Fibroblast of lung (primary cell): ENCODE results near the gene PLTP. TPM values are rescaled to one million over a fixed set of nuclear protein-coding genes. Genes with fewer than 3 reads are reported as not detected.

Experiments
- DNase-seq, 2 donors: peaks; one replicate each; pipeline versions ENCODE4 v3.0.0 to v3.0.0-alpha.2; 2010; ENCODE audit warnings: low read depth in 2 of 2
- H2AFZ ChIP-seq: 2 replicates; pipeline ENCODE4 v1.5.1; 2012; ENCODE audit warnings: low read length, control low read depth, inconsistent platforms
- H3K27ac ChIP-seq: 2 replicates; pipeline ENCODE4 v1.5.1; 2011; ENCODE audit warnings: low read length, control low read depth; ENCODE audit not compliant: insufficient read depth
- H3K27me3 ChIP-seq: 2 replicates; pipeline ENCODE4 v1.5.1; 2011; ENCODE audit warnings: mild to moderate bottlenecking, low read length; ENCODE audit not compliant: control insufficient read depth, insufficient read depth
- H3K36me3 ChIP-seq: 2 replicates; pipeline ENCODE4 v1.5.1; 2011; ENCODE audit warnings: low read length; ENCODE audit not compliant: control insufficient read depth, insufficient read depth
- H3K4me1 ChIP-seq: 2 replicates; pipeline ENCODE4 v1.5.1; 2011; ENCODE audit warnings: low read length; ENCODE audit not compliant: control insufficient read depth, insufficient read depth; ENCODE audit errors: extremely low read depth
- H3K4me2 ChIP-seq: 2 replicates; pipeline ENCODE4 v1.5.1; 2011; ENCODE audit warnings: low read length, control low read depth; ENCODE audit not compliant: insufficient read depth; ENCODE audit errors: extremely low read depth
- H3K4me3 ChIP-seq, 4 experiments: fragments of 200-600 bp in 1 of 4; sonication (generic) in 1 of 4; replicated peaks in 1 of 4; 2 replicates each; pipeline ENCODE4 v1.5.1; 2011 to 2016; ENCODE audit warnings: low read length in 4 of 4, low read depth in 3 of 4, mild to moderate bottlenecking in 3 of 4, control low read depth in 2 of 4, inconsistent platforms in 1 of 4, mixed read lengths in 1 of 4; ENCODE audit not compliant: insufficient read depth in 1 of 4; ENCODE audit errors: control extremely low read depth in 1 of 4
- H3K79me2 ChIP-seq: 2 replicates; pipeline ENCODE4 v1.5.1; 2012; ENCODE audit warnings: mild to moderate bottlenecking, low read length, inconsistent platforms; ENCODE audit not compliant: control insufficient read depth, insufficient read depth
- H3K9ac ChIP-seq: 2 replicates; pipeline ENCODE4 v1.5.1; 2011; ENCODE audit warnings: mild to moderate bottlenecking, low read length, control low read depth; ENCODE audit not compliant: insufficient read depth
- H3K9me3 ChIP-seq: 2 replicates; pipeline ENCODE4 v1.5.1; 2012; ENCODE audit warnings: low read depth, low read length; ENCODE audit not compliant: control insufficient read depth, insufficient read depth
- H4K20me1 ChIP-seq: 2 replicates; pipeline ENCODE4 v1.5.1; 2011; ENCODE audit warnings: low read length; ENCODE audit not compliant: control insufficient read depth, insufficient read depth; ENCODE audit errors: extremely low read depth
- EZH2 ChIP-seq: IDR thresholded peaks from 2 replicates; pipeline ENCODE4 v1.5.1; 2012; ENCODE audit warnings: low read length, control low read depth, mild to moderate bottlenecking; ENCODE audit errors: missing control alignments
- polyA plus RNA-seq, 2 donors: library from polyadenylated mRNA; depleted of rRNA in 1 of 2; stranded (reverse) in 1 of 2; unstranded in 1 of 2; fragments of >200 nt; gene quantifications; 2 replicates each; pipeline ENCODE4 v1.2.1, GENCODE V29; 2011 to 2012; ENCODE audit warnings: missing spikeins in 1 of 2
- total RNA-seq: library from RNA; depleted of rRNA; stranded (reverse); fragments of >200 nt; gene quantifications from 2 replicates; pipeline ENCODE4 v1.2.1, GENCODE V29; 2014
- TF ChIP-seq, protein P1 (sequence below), 2 donors: IDR thresholded peaks in 1 of 2; conservative IDR thresholded peaks in 1 of 2; 1 replicate in 1 of 2; 2 replicates in 1 of 2; pipeline ENCODE4 v1.5.1; 2011 to 2012; ENCODE audit warnings: low read length in 2 of 2, control low read depth in 1 of 2, inconsistent platforms in 1 of 2, low read depth in 1 of 2, mild to moderate bottlenecking in 1 of 2

The PLTP gene
- total and polyA plus RNA-seq, 2 donors (not counting 1 experiment from before 2014, with no cell fraction given), result 63.1 to 110 TPM

DNA sequence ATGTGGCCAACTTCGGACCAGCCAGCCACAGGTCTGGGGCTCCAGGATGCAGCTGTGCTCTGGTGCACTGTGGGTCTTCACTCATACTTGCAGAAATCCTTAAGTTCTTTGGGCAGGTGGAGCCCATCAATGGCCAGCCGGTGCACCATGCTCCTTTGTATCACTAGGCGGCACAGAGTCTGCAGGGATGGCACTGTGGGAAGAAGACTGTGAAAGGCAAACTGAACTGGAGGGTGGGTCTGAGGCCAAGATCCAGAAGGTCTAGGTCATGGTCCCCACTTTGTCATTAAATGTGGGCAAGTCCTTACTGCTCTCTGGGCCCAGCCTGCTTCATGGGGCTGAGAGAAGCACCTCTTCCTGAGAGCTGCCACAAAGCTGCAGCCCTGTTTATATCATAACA lies 23.3 kb downstream of the PLTP start:
- Histone ChIP-seq H3K4me2 (no peak overlapping the region), H2AFZ (no peak overlapping the region), H3K36me3 (peaks cover 13% of the 10 kb centered on the region), H4K20me1 (no peaks in the 10 kb centered on the region), H3K9ac (no peak overlapping the region), H3K79me2 (peaks cover 12% of the 10 kb centered on the region), H3K27ac (no peak overlapping the region), H3K27me3 (no peaks in the 10 kb centered on the region), H3K9me3 (no peaks in the 10 kb centered on the region), H3K4me3 (no peak overlapping the region), H3K4me1 (peaks cover 8% of the 10 kb centered on the region)
- TF ChIP-seq EZH2, result no peak
- TF ChIP-seq, protein P1, sequence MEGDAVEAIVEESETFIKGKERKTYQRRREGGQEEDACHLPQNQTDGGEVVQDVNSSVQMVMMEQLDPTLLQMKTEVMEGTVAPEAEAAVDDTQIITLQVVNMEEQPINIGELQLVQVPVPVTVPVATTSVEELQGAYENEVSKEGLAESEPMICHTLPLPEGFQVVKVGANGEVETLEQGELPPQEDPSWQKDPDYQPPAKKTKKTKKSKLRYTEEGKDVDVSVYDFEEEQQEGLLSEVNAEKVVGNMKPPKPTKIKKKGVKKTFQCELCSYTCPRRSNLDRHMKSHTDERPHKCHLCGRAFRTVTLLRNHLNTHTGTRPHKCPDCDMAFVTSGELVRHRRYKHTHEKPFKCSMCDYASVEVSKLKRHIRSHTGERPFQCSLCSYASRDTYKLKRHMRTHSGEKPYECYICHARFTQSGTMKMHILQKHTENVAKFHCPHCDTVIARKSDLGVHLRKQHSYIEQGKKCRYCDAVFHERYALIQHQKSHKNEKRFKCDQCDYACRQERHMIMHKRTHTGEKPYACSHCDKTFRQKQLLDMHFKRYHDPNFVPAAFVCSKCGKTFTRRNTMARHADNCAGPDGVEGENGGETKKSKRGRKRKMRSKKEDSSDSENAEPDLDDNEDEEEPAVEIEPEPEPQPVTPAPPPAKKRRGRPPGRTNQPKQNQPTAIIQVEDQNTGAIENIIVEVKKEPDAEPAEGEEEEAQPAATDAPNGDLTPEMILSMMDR (conservative IDR thresholded peaks at IDR 0.05 in 1 of 2, IDR thresholded peaks at IDR 0.05 in 1 of 2; ENCODE audit: low read depth in 1 of 2, low read length in 2 of 2), result no peak
- no peak for DNase-seq

GRCh38 chr20:45887346-45887715 lies 24.6 kb downstream of the PLTP start, which contains the start of gene SPATA25:
SPATA25 (minus strand) TSS chr20:45887622; CDS start chr20:45887590, 32 bp downstream.
- Histone ChIP-seq H3K9ac (no peak within 1 kb of the TSS), H3K36me3 (peaks cover 12% of the 10 kb centered on the region), H3K27me3 (no peaks in the 10 kb centered on the region), H3K27ac (no peak within 1 kb of the TSS), H4K20me1 (no peaks in the 10 kb centered on the region), H3K9me3 (no peaks in the 10 kb centered on the region), H3K4me2 (no peak within 1 kb of the TSS), H3K4me1 (peaks cover under 1% of the 10 kb centered on the region), H2AFZ (no peak within 1 kb of the TSS), H3K4me3 (no peak within 1 kb of the TSS), H3K79me2 (peaks cover 12% of the 10 kb centered on the region)
- TF ChIP-seq, protein P1 (conservative IDR thresholded peaks at IDR 0.05 in 1 of 2, IDR thresholded peaks at IDR 0.05 in 1 of 2; ENCODE audit: low read depth in 1 of 2, low read length in 2 of 2), result no peak
- no peak for TF ChIP-seq EZH2
- DNase-seq, result no peak

- TF ChIP-seq, protein P1 (conservative IDR thresholded peaks at IDR 0.05 in 1 of 2, IDR thresholded peaks at IDR 0.05 in 1 of 2; ENCODE audit: low read depth in 1 of 2, low read length in 2 of 2), result no peak
- no peak for TF ChIP-seq EZH2
- Histone ChIP-seq H3K79me2 (peaks cover 9% of the 10 kb centered on the region), H3K9me3 (no peaks in the 10 kb centered on the region), H3K4me2 (no peak overlapping the region), H3K4me1 (no peaks in the 10 kb centered on the region), H3K27me3 (no peaks in the 10 kb centered on the region), H3K4me3 (no peak overlapping the region), H3K9ac (no peak overlapping the region), H3K36me3 (peaks cover 12% of the 10 kb centered on the region), H3K27ac (no peak overlapping the region), H2AFZ (no peak overlapping the region), H4K20me1 (no peaks in the 10 kb centered on the region)
- DNase-seq, result no peak
Measured at GRCh38 chr20:45886590-45887345, 25.2 kb downstream of the PLTP start.
